ENCODE results near the gene MEOX2.

The MEOX2 gene

DNA sequence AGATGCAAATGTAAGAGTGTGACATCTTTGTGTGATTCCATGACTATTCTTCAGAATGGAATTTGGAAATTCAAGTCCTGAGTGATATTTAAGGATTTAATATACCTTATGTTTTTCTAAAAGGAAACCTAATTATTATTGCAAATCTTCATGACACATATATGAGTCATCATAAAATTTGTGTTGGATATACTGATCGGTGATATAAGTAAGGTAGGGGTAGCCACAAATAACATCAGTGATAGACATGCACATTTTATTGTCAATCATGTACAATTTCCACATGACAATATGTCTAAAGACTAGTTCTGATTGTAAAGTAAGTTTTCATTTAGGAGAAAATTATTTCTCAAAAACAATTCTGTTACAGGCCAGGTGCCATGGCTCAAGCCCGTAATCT lies 65.0 kb downstream of the MEOX2 start:
- Histone ChIP-seq H3K36me3 (no peaks in the 10 kb centered on the region), H3K9ac (no peak overlapping the region), H3K9me3 (no peaks in the 10 kb centered on the region), H3K27ac (no peak overlapping the region), H3K27me3 (no peaks in the 10 kb centered on the region), H4K20me1 (no peaks in the 10 kb centered on the region), H3K4me3 (no peak overlapping the region), H3K4me1 (no peaks in the 10 kb centered on the region), H3K4me2 (no peak overlapping the region)
- no peak for TF ChIP-seq Cebpa-rat (IDR thresholded peaks at IDR 0.05)

DNA sequence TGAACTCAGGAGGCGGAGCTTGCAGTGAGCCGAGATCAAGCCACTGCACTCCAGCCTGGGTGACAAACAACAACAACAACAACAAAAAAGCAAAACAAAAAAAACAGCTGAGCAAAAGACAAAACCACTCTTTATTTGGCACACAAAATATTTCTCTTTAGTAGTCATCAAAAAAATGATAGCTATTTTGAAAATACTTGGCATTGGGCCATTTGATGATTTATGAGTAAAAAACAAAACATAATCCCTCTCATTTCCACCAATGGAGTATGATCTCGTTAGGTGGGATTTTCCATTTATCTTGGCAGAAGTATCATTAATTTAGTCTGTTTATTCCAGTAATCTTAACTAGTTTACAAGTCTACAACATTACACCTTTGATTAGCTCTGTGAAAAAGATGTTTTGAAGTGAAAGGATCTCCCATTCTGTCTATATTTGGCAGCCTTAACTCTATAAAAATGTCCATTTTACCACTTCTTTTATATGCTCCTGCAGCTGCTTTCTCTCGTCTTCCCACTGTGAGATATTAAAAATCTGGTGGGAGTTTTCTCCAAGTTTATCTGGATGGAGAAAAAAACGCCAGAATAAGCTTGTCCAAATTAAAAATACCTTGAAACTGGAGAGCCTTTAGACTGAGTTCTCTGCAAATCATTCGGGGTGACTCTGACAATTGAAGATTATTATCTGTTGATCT lies 65.8 kb downstream of the MEOX2 start:
- no peak for TF ChIP-seq Cebpa-rat (IDR thresholded peaks at IDR 0.05)
- Histone ChIP-seq H4K20me1 (no peaks in the 10 kb centered on the region), H3K36me3 (no peaks in the 10 kb centered on the region), H3K4me1 (no peaks in the 10 kb centered on the region), H3K4me3 (no peak overlapping the region), H3K4me2 (no peak overlapping the region), H3K9ac (no peak overlapping the region), H3K27me3 (no peaks in the 10 kb centered on the region), H3K27ac (no peak overlapping the region), H3K9me3 (no peaks in the 10 kb centered on the region)

DNA sequence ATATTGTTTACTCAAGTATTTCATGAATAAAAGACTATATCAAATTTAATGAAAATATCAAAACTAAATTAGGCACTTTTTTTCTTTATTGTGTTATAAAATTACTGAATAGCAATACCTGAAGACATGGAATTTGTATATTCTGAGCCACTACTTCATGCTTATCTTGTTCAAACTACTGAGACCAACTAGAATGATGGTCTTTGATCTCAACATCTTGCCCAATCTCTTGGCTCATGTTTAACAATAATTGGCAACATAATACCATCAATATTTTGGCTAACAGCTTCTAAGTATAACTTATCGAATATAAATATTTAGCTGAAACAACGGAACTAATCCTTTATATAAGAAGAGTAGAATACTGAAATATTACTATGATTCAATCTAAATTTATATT lies 68.2 kb downstream of the MEOX2 start:
- no peaks in the 10 kb centered on the region for H4K20me1 ChIP-seq
- no peak overlapping the region for H3K27ac ChIP-seq
- no peak overlapping the region for H3K4me2 ChIP-seq
- H3K4me3 ChIP-seq, result no peak overlapping the region
- H3K27me3 ChIP-seq, result no peaks in the 10 kb centered on the region
- H3K4me1 ChIP-seq, result no peaks in the 10 kb centered on the region
- H3K9me3 ChIP-seq, result no peaks in the 10 kb centered on the region
- H3K9ac ChIP-seq, result no peak overlapping the region
- no peaks in the 10 kb centered on the region for H3K36me3 ChIP-seq
- no peak for TF ChIP-seq Cebpa-rat (IDR thresholded peaks at IDR 0.05)

DNA sequence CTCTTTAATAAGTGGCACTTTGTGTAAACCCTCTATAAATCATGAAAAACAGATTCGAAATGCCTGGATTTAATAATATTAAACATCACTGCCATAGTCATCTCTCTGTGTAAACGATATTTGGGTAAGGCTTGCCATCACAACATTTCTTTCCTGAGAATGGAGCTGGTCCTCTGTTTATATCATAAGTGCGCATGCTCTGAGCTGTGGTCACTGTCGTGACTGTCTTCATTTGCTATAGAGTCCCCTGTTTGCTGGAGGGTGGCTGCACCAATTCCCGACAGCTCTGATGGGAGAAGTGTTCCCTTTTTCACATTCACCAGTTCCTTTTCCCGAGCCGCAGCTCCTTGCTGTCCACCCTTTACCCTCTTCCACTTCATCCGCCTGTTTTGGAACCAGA lies 74.3 kb downstream of the MEOX2 start:
- Histone ChIP-seq H3K9ac (no peak overlapping the region), H3K4me1 (no peaks in the 10 kb centered on the region), H3K27ac (no peak overlapping the region), H3K27me3 (no peaks in the 10 kb centered on the region), H3K9me3 (no peaks in the 10 kb centered on the region), H4K20me1 (no peaks in the 10 kb centered on the region), H3K4me3 (no peak overlapping the region), H3K36me3 (no peaks in the 10 kb centered on the region), H3K4me2 (no peak overlapping the region)
- TF ChIP-seq Cebpa-rat (IDR thresholded peaks at IDR 0.05), result no peak

DNA sequence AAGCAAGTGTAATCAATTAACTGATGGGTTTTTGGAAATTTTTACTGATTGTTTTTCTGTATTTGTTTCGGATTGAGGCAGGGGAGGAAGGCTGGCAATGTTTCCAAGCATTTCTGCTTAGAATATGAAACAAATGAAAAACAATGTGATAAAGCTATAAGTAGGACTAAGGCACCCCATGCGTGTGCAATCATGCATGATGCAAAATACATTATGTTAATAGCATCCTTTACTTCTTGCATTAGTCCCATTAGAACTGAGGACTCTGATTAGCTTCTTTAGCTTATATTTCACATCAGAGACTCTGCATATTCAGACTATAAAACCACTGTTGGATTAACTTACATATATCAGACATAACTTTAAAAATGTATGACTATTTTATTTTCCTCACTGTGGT lies 76.0 kb downstream of the MEOX2 start:
- Histone ChIP-seq H3K27me3 (no peaks in the 10 kb centered on the region), H4K20me1 (no peaks in the 10 kb centered on the region), H3K36me3 (no peaks in the 10 kb centered on the region), H3K9me3 (no peaks in the 10 kb centered on the region), H3K4me3 (no peak overlapping the region), H3K9ac (no peak overlapping the region), H3K4me1 (no peaks in the 10 kb centered on the region), H3K4me2 (no peak overlapping the region), H3K27ac (no peak overlapping the region)
- TF ChIP-seq Cebpa-rat (IDR thresholded peaks at IDR 0.05), result no peak

DNA sequence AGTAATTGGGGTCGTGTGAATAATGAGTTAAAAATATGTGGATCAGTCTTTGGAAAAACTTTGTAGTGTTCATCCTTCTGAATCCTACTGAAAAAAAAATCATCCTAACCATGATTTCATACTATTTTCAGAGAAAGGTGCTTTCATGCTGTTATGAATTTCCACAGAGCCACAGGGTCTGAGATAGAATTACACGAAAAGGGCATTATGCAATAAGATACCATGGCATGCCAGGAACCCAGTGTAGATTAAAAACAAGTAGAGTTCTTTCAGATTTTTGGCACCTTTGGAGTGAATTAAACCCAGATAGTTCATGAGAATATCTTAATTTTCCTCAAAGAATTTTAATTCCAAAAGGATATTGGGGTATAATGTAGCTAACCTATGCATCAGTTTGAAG lies 77.2 kb downstream of the MEOX2 start:
- Histone ChIP-seq H3K36me3 (no peaks in the 10 kb centered on the region), H3K4me2 (no peak overlapping the region), H4K20me1 (no peaks in the 10 kb centered on the region), H3K4me3 (no peak overlapping the region), H3K9ac (no peak overlapping the region), H3K27me3 (no peaks in the 10 kb centered on the region), H3K9me3 (no peaks in the 10 kb centered on the region), H3K27ac (no peak overlapping the region), H3K4me1 (no peaks in the 10 kb centered on the region)
- TF ChIP-seq Cebpa-rat (IDR thresholded peaks at IDR 0.05), result no peak

DNA sequence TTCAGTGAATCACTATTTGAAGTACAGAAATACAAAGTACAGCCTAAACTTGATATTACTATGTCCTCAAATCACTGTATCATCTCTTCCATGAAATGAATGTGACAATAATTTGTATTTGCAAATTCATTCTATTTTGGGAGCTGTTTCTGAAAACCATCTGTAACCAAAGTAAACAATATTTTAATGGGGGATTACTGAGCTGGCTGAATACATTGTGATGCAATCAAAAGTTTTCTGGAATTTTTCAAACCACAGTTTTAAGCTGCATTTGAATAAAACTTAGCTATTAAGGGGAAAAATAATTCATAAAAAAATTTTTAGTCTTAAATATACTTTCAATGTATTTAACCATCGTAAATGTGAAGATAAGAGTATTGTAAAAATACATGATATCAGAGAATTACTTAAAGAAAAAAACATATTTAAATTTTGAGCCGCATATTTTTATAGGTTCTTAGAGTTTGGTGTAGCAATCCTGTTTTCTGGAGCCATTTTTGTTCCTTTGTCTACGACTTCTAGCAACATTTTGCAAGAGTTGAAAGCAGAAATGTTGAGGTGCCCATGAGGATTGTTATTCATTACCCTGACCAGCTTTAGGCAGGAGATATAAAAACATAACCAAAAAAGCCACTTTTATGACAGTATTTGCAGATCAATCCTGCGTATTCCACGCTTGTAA lies 78.8 kb downstream of the MEOX2 start:
- TF ChIP-seq Cebpa-rat (IDR thresholded peaks at IDR 0.05), result no peak

DNA sequence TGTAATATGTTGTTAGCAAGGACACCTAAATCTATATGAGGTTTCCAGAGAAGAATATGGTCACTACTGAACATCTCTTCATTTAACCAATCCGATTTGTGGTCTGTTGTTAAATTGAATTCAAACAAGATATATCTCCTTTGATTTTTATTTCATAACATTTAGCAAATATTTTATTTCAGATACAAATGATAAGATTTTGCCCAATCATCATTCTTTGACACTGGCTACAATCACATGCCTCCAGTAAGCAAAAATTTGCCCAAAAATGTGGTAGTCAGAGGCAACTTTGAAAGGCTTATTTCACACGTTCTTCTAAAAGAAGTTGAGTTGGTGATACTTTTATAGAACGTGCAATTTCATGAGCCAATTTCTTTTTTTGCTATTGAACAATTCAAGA lies 79.9 kb downstream of the MEOX2 start:
- Histone ChIP-seq H3K4me1 (no peaks in the 10 kb centered on the region), H3K27me3 (no peaks in the 10 kb centered on the region)
- no peak for TF ChIP-seq Cebpa-rat (IDR thresholded peaks at IDR 0.05)

More for the DNA sequence above, 78.8 kb downstream of the MEOX2 start:
- Histone ChIP-seq H4K20me1 (no peaks in the 10 kb centered on the region), H3K4me1 (no peaks in the 10 kb centered on the region), H3K4me2 (no peak overlapping the region), H3K9me3 (no peaks in the 10 kb centered on the region), H3K36me3 (no peaks in the 10 kb centered on the region), H3K27ac (no peak overlapping the region), H3K27me3 (no peaks in the 10 kb centered on the region), H3K9ac (no peak overlapping the region), H3K4me3 (no peak overlapping the region)

DNA sequence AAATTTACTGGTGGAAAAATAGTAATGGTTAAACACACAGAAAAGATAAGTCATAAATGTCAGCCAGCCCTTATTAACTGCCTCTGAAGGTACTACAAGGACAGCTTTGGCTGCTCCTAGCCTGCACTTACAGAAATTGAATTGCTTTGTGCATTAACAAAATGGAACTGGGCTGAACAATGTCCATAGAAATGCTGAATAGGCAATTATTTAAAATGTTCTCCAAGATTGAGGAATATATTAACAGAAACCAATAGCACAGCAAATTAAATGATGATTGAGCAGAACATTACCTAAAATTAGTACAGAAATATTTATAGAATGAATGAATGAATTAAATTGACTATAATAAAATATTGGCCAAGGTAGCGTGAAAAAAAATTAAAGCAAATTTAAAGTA lies 82.3 kb downstream of the MEOX2 start:
- H3K27ac ChIP-seq, result no peak overlapping the region
- no peak for TF ChIP-seq Cebpa-rat (IDR thresholded peaks at IDR 0.05)
- H3K4me2 ChIP-seq, result no peak overlapping the region
- no peaks in the 10 kb centered on the region for H3K27me3 ChIP-seq
- no peak overlapping the region for H3K4me3 ChIP-seq
- no peaks in the 10 kb centered on the region for H3K4me1 ChIP-seq
- no peak overlapping the region for H3K9ac ChIP-seq
- no peaks in the 10 kb centered on the region for H3K36me3 ChIP-seq
- peaks cover 13% of the 10 kb centered on the region for H3K9me3 ChIP-seq
- H4K20me1 ChIP-seq, result no peaks in the 10 kb centered on the region

More for the DNA sequence above, 79.9 kb downstream of the MEOX2 start:
- no peak overlapping the region for H3K9ac ChIP-seq
- H4K20me1 ChIP-seq, result no peaks in the 10 kb centered on the region
- no peaks in the 10 kb centered on the region for H3K36me3 ChIP-seq
- no peak overlapping the region for H3K27ac ChIP-seq
- no peak overlapping the region for H3K4me2 ChIP-seq
- no peaks in the 10 kb centered on the region for H3K9me3 ChIP-seq
- no peak overlapping the region for H3K4me3 ChIP-seq

DNA sequence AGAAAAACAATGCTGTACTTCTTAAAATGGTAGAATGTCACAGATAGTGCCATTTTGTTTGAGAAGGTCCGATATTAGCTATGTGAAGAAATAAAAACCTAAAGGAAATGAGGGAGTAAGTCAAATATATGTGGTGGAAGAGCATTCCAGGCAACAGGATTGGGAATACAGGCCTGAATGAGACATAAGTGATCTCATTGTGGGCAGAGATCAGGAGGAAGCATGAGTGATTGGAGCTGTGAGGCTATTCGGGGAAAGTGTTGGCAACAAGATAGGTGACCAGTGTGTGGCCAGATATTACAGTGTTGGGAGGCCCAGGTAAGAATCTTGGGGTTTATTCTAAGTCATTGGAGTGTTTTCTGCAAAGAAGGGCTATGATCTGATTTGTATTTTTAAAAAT lies 83.4 kb downstream of the MEOX2 start:
- H3K9me3 ChIP-seq, result peaks cover 17% of the 10 kb centered on the region
- no peak for TF ChIP-seq Cebpa-rat (IDR thresholded peaks at IDR 0.05)

More for the DNA sequence above, 83.4 kb downstream of the MEOX2 start:
- Histone ChIP-seq H3K4me3 (no peak overlapping the region), H4K20me1 (no peaks in the 10 kb centered on the region), H3K27me3 (no peaks in the 10 kb centered on the region), H3K4me1 (no peaks in the 10 kb centered on the region), H3K36me3 (no peaks in the 10 kb centered on the region), H3K27ac (no peak overlapping the region), H3K9ac (no peak overlapping the region), H3K4me2 (no peak overlapping the region)

Measured in BLaER1 (cell line).